ENCODE results near the gene B3GNT2.

- TF ChIP-seq POLR2AphosphoS5 (IDR thresholded peaks at IDR 0.05) (no peak), CTCF (IDR thresholded peaks at IDR 0.05 in 8 of 11, conservative IDR thresholded peaks at IDR 0.05 in 3 of 11) (no peak), POLR2A (IDR thresholded peaks at IDR 0.05) (no peak)
These were observed 37.3 kb upstream of the B3GNT2 start for GRCh38 chr2:62158444-62159121.

Data from spleen (tissue), 7 donors.